Panc1 (cell line): ENCODE data around the gene LIN9. TPM values are rescaled to one million over a fixed set of nuclear protein-coding genes. Genes with fewer than 3 reads are reported as not detected.

Source experiments
- ATAC-seq: fragments of 200-7000 bp; cut with Tn5 transposase; 2 replicates; pipeline ENCODE4 v1.9.1; 2020; ENCODE audit warnings: mild to moderate bottlenecking, moderate library complexity
- BruUV-seq: library from RNA; stranded (reverse); fragments of 400-500 nt; replicated peaks from 2 replicates; lab custom pipeline; 2021; lab: Mats Ljungman, UMichigan
- CTCF ChIA-PET: fragments of 300-600 bp; sonication (Branson Sonifier 250); formaldehyde crosslinking; loops from one replicate; lab custom pipeline; 2022; ENCODE audit warnings: antibody characterized with exemption; lab: Charles Lee
- POLR2A ChIA-PET: fragments of 300-600 bp; sonication (Branson Sonifier 250); formaldehyde crosslinking; loops from one replicate; lab custom pipeline; 2022; ENCODE audit warnings: antibody characterized with exemption; lab: Charles Lee
- DNase-seq: peaks from one replicate; pipeline ENCODE4 v3.0.0-alpha.2; 2010; ENCODE audit warnings: low read depth, low spot score
- H3K27ac ChIP-seq: 2 replicates; pipeline ENCODE4 v1.5.1; 2011; ENCODE audit warnings: mild to moderate bottlenecking, low read length, inconsistent platforms
- H3K27me3 ChIP-seq: fragments of 200-500 bp; sonication (Bioruptor generic); 2 replicates; pipeline ENCODE4 v1.6.0; 2014; ENCODE audit warnings: low read length, inconsistent platforms; ENCODE audit not compliant: control insufficient read depth, insufficient read depth
- H3K36me3 ChIP-seq: fragments of 200-500 bp; sonication (Bioruptor generic); 2 replicates; pipeline ENCODE4 v1.5.1; 2014; ENCODE audit warnings: inconsistent platforms, mild to moderate bottlenecking, low read length, moderate library complexity; ENCODE audit not compliant: control insufficient read depth, insufficient read depth
- H3K4me1 ChIP-seq: 2 replicates; pipeline ENCODE4 v1.5.1; 2011; ENCODE audit warnings: inconsistent platforms, mild to moderate bottlenecking, low read length, moderate library complexity; ENCODE audit not compliant: control insufficient read depth, insufficient read depth
- H3K4me3 ChIP-seq, 2 experiments: 2 replicates each; pipeline ENCODE4 v1.5.1; 2011 to 2012; ENCODE audit warnings: low read depth in 2 of 2, low read length in 2 of 2, mild to moderate bottlenecking in 2 of 2, inconsistent platforms in 1 of 2, moderate library complexity in 1 of 2
- H3K9me3 ChIP-seq: fragments of 200-500 bp; sonication (Bioruptor generic); 2 replicates; pipeline ENCODE4 v1.5.1; 2014; ENCODE audit warnings: low read depth, mild to moderate bottlenecking, inconsistent platforms, low read length, moderate library complexity; ENCODE audit not compliant: control insufficient read depth, insufficient read depth
- POLR2AphosphoS5 ChIP-seq: IDR thresholded peaks from 2 replicates; pipeline ENCODE4 v1.6.1; 2012; ENCODE audit warnings: mild to moderate bottlenecking, low read depth, low read length, moderate library complexity
- SIN3A ChIP-seq: IDR thresholded peaks from 2 replicates; pipeline ENCODE4 v1.6.1; 2012; ENCODE audit warnings: low read depth, mild to moderate bottlenecking, low read length, moderate library complexity, borderline replicate concordance; ENCODE audit not compliant: insufficient read depth
- TCF7L2 ChIP-seq: IDR thresholded peaks from 2 replicates; pipeline ENCODE4 v1.6.1; 2011; ENCODE audit warnings: mild to moderate bottlenecking, low read depth, low read length, inconsistent platforms
- in situ Hi-C: cut with HindIII; loops from 2 replicates; pipeline ENCODE4 v1.10.0; 2016; ENCODE audit warnings: low sequenced_read_pairs, low pct_unique_long_range_greater_than_20kb
- intact Hi-C: fragments of 100-400 bp; cut with micrococcal nuclease; formaldehyde crosslinking; loops from one replicate; pipeline ENCODE4 v1.10.0; 2022; ENCODE audit not compliant: unreplicated experiment
- total RNA-seq: library from RNA; stranded (reverse); gene quantifications from one replicate; pipeline ENCODE4 v1.2.1, GENCODE V29; 2021; ENCODE audit not compliant: unreplicated experiment
- TF ChIP-seq, protein P1 (sequence below), 2 experiments: IDR thresholded peaks; 2 replicates each; pipeline ENCODE4 v1.6.1; 2011 to 2012; ENCODE audit warnings: low read depth in 2 of 2, control low read depth in 1 of 2, low read length in 1 of 2, mild to moderate bottlenecking in 1 of 2, moderate library complexity in 1 of 2; ENCODE audit not compliant: insufficient read depth in 1 of 2
- TF ChIP-seq, protein P2 (sequence below): fragments of 450-650 bp; IDR thresholded peaks from 2 replicates; pipeline ENCODE4 v1.5.1; 2017; ENCODE audit warnings: mild to moderate bottlenecking

Gene LIN9
- total RNA-seq, 1 experiment from 2014 or later, result 11.4 TPM

DNA sequence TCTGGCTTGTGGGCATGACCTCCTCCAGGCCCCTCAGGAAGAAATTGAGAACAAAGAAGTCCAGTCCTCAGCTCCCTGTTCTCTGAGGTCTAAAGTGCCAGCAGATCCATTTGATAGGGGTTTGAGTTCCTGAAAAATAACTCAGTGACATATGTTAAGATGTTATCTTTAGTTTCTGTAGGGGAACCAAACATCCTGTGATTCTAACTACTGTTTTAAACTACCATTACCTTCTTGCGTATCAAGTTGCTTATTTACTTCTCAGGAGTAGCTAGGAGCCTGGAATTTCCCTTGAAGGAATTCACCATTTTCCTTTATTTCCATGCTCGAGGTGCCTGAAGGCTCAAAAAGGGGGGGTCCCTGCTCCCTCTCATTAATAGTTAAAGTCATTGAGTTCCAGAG is 18.8 kb upstream of the LIN9 start:
- H3K4me1 ChIP-seq, result no peaks in the 10 kb centered on the region
- H3K27ac ChIP-seq, result no peak overlapping the region
- ChIA-PET CTCF (no interaction called here), POLR2A (no interaction called here)
- H3K27me3 ChIP-seq, result no peaks in the 10 kb centered on the region
- no peaks in the 10 kb centered on the region for H3K36me3 ChIP-seq
- DNase-seq, result no peak
- H3K4me3 ChIP-seq, result no peak overlapping the region
- TF ChIP-seq, protein P1, sequence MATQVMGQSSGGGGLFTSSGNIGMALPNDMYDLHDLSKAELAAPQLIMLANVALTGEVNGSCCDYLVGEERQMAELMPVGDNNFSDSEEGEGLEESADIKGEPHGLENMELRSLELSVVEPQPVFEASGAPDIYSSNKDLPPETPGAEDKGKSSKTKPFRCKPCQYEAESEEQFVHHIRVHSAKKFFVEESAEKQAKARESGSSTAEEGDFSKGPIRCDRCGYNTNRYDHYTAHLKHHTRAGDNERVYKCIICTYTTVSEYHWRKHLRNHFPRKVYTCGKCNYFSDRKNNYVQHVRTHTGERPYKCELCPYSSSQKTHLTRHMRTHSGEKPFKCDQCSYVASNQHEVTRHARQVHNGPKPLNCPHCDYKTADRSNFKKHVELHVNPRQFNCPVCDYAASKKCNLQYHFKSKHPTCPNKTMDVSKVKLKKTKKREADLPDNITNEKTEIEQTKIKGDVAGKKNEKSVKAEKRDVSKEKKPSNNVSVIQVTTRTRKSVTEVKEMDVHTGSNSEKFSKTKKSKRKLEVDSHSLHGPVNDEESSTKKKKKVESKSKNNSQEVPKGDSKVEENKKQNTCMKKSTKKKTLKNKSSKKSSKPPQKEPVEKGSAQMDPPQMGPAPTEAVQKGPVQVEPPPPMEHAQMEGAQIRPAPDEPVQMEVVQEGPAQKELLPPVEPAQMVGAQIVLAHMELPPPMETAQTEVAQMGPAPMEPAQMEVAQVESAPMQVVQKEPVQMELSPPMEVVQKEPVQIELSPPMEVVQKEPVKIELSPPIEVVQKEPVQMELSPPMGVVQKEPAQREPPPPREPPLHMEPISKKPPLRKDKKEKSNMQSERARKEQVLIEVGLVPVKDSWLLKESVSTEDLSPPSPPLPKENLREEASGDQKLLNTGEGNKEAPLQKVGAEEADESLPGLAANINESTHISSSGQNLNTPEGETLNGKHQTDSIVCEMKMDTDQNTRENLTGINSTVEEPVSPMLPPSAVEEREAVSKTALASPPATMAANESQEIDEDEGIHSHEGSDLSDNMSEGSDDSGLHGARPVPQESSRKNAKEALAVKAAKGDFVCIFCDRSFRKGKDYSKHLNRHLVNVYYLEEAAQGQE (IDR thresholded peaks at IDR 0.05; ENCODE audit: insufficient read depth in 1 of 2, low read depth in 2 of 2, low read length in 1 of 2), result no peak
- TF ChIP-seq, protein P2, sequence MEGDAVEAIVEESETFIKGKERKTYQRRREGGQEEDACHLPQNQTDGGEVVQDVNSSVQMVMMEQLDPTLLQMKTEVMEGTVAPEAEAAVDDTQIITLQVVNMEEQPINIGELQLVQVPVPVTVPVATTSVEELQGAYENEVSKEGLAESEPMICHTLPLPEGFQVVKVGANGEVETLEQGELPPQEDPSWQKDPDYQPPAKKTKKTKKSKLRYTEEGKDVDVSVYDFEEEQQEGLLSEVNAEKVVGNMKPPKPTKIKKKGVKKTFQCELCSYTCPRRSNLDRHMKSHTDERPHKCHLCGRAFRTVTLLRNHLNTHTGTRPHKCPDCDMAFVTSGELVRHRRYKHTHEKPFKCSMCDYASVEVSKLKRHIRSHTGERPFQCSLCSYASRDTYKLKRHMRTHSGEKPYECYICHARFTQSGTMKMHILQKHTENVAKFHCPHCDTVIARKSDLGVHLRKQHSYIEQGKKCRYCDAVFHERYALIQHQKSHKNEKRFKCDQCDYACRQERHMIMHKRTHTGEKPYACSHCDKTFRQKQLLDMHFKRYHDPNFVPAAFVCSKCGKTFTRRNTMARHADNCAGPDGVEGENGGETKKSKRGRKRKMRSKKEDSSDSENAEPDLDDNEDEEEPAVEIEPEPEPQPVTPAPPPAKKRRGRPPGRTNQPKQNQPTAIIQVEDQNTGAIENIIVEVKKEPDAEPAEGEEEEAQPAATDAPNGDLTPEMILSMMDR, result no peak
- TF ChIP-seq POLR2AphosphoS5 (no peak), TCF7L2 (no peak), SIN3A (no peak)
- no peak for ATAC-seq
- no peaks in the 10 kb centered on the region for H3K9me3 ChIP-seq
- BruUV-seq, result no TSS peak
- in situ Hi-C loops (no loop called here), intact Hi-C loops (no loop called here)

DNA sequence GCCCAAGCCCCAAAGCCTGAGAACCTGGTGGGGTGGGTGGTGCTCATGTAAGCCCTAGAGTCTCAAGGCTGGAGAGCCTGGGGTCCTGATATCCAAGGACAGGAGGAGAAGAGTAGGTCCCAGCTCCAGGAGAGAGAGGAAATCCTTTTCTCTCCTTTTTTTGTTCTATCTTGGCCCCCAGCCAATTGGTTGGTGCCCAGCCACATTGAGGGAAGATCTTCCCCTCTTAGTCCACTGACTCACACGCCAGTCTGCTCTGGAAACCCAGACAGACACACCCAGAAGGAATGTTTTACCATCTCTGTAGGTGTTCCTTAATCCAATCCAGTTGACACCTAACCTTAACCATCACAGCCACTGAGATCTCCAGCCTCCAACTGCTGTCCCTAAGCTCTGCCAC is 16.2 kb upstream of the LIN9 start:
- H3K4me1 ChIP-seq, result no peaks in the 10 kb centered on the region
- no peak for ATAC-seq
- in situ Hi-C loops, result no loop called here
- H3K9me3 ChIP-seq, result no peaks in the 10 kb centered on the region
- no peak for DNase-seq
- no peak overlapping the region for H3K4me3 ChIP-seq
- BruUV-seq, result no TSS peak
- no peaks in the 10 kb centered on the region for H3K27me3 ChIP-seq
- ChIA-PET CTCF (interaction anchor here (0.6 kb wide), 1 partner anchor 22 kb away, joined by 3 read pairs; no protein-coding TSS in a partner anchor), POLR2A (no interaction called here)
- no peak overlapping the region for H3K27ac ChIP-seq
- intact Hi-C loops, result no loop called here
- no peak for TF ChIP-seq TCF7L2
- TF ChIP-seq, protein P2, result no peak
- TF ChIP-seq POLR2AphosphoS5, result no peak
- no peak for TF ChIP-seq SIN3A
- TF ChIP-seq, protein P1 (IDR thresholded peaks at IDR 0.05; ENCODE audit: insufficient read depth in 1 of 2, low read depth in 2 of 2, low read length in 1 of 2), result no peak
- no peaks in the 10 kb centered on the region for H3K36me3 ChIP-seq
